ENCODE data around the gene SCLY. TPM values are rescaled to one million over a fixed set of nuclear protein-coding genes. Genes with fewer than 3 reads are reported as not detected.
A peak's percentile ranks its signal among the peaks of the same experiment; 100 is the strongest.

SCLY gene
- total and polyA plus RNA-seq, 2 of the 13 experiments (the other 11 are each of a cell fraction or from before 2014, with no cell fraction given) = 27.9 to 38.6 TPM

GRCh38 chr2:238108423-238109183 lies 47.8 kb downstream of the SCLY start (continued):
- TF ChIP-seq NFAT5 (CRISPR knock-in tag; IDR thresholded peaks at IDR 0.05) (0 out of 2 replicates have a peak, but pooled peaks have one; percentile 59), E2F2 (CRISPR knock-in tag; IDR thresholded peaks at IDR 0.05; ENCODE audit: borderline replicate concordance) (0 out of 2 replicates have a peak, but pooled peaks have one; percentile 54), ZNF292 (CRISPR knock-in tag; IDR thresholded peaks at IDR 0.05; ENCODE audit: borderline replicate concordance, low read depth) (peak; percentile 86; the same call in 1 of the 2 replicates), ARID4A (CRISPR knock-in tag; IDR thresholded peaks at IDR 0.05; ENCODE audit: borderline replicate concordance) (peak; percentile 53; the same call in 1 of the 2 replicates), PTBP1 (IDR thresholded peaks at IDR 0.05; ENCODE audit: low read depth, low read length, poor library complexity, severe bottlenecking) (no peak), ZNF687 (CRISPR knock-in tag; IDR thresholded peaks at IDR 0.05) (peak; percentile 63)
- TF ChIP-seq, protein P1, sequence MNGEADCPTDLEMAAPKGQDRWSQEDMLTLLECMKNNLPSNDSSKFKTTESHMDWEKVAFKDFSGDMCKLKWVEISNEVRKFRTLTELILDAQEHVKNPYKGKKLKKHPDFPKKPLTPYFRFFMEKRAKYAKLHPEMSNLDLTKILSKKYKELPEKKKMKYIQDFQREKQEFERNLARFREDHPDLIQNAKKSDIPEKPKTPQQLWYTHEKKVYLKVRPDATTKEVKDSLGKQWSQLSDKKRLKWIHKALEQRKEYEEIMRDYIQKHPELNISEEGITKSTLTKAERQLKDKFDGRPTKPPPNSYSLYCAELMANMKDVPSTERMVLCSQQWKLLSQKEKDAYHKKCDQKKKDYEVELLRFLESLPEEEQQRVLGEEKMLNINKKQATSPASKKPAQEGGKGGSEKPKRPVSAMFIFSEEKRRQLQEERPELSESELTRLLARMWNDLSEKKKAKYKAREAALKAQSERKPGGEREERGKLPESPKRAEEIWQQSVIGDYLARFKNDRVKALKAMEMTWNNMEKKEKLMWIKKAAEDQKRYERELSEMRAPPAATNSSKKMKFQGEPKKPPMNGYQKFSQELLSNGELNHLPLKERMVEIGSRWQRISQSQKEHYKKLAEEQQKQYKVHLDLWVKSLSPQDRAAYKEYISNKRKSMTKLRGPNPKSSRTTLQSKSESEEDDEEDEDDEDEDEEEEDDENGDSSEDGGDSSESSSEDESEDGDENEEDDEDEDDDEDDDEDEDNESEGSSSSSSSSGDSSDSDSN (CRISPR knock-in tag; IDR thresholded peaks at IDR 0.05) = 0 out of 2 replicates have a peak, but pooled peaks have one; percentile 31
